HEK293 (cell line): Measurements from ENCODE around the gene MRPS18A.

ENCODE experiments used
- INSM2 ChIP-seq: fragments of 450-650 bp; formaldehyde crosslinking; IDR thresholded peaks from 2 replicates; pipeline ENCODE4 v1.5.1; 2016; ENCODE audit warnings: missing biosample characterization, missing genetic modification characterization
- KLF16 ChIP-seq: fragments of 450-650 bp; formaldehyde crosslinking; IDR thresholded peaks from 2 replicates; pipeline ENCODE4 v1.5.1; 2017; ENCODE audit warnings: missing biosample characterization, missing genetic modification characterization
- REST ChIP-seq: fragments of 450-650 bp; formaldehyde crosslinking; IDR thresholded peaks from 2 replicates; pipeline ENCODE4 v1.5.1; 2016; ENCODE audit warnings: missing biosample characterization, missing genetic modification characterization
- WT1 ChIP-seq: fragments of 450-650 bp; formaldehyde crosslinking; IDR thresholded peaks from 2 replicates; pipeline ENCODE4 v1.5.1; 2016; ENCODE audit warnings: missing biosample characterization, missing genetic modification characterization
- ZFP37 ChIP-seq: fragments of 450-650 bp; formaldehyde crosslinking; IDR thresholded peaks from 2 replicates; pipeline ENCODE4 v1.5.1; 2016; ENCODE audit warnings: missing biosample characterization, missing genetic modification characterization
- ZFP41 ChIP-seq: fragments of 450-650 bp; formaldehyde crosslinking; IDR thresholded peaks from 2 replicates; pipeline ENCODE4 v1.5.1; 2016; ENCODE audit warnings: missing biosample characterization, missing genetic modification characterization, borderline replicate concordance
- ZNF146 ChIP-seq: fragments of 450-650 bp; formaldehyde crosslinking; IDR thresholded peaks from 2 replicates; pipeline ENCODE4 v1.5.1; 2016; ENCODE audit warnings: missing biosample characterization, missing genetic modification characterization
- ZNF157 ChIP-seq: fragments of 450-650 bp; formaldehyde crosslinking; IDR thresholded peaks from 2 replicates; pipeline ENCODE4 v1.5.1; 2016; ENCODE audit warnings: missing biosample characterization, missing genetic modification characterization
- ZNF169 ChIP-seq: fragments of 450-650 bp; formaldehyde crosslinking; IDR thresholded peaks from 2 replicates; pipeline ENCODE4 v1.5.1; 2016; ENCODE audit warnings: missing biosample characterization, missing genetic modification characterization
- ZNF175 ChIP-seq: fragments of 450-650 bp; formaldehyde crosslinking; IDR thresholded peaks from 2 replicates; pipeline ENCODE4 v1.5.1; 2016; ENCODE audit warnings: missing biosample characterization, missing genetic modification characterization
- ZNF221 ChIP-seq: fragments of 450-650 bp; formaldehyde crosslinking; IDR thresholded peaks from 2 replicates; pipeline ENCODE4 v1.5.1; 2017; ENCODE audit warnings: missing biosample characterization, missing genetic modification characterization, borderline replicate concordance
- ZNF239 ChIP-seq: fragments of 450-650 bp; formaldehyde crosslinking; IDR thresholded peaks from 2 replicates; pipeline ENCODE4 v1.5.1; 2016; ENCODE audit warnings: missing biosample characterization, missing genetic modification characterization
- ZNF335 ChIP-seq: fragments of 450-650 bp; formaldehyde crosslinking; conservative IDR thresholded peaks from 2 replicates; pipeline ENCODE4 v1.5.1; 2016; ENCODE audit warnings: missing biosample characterization, missing genetic modification characterization
- ZNF391 ChIP-seq: fragments of 450-650 bp; formaldehyde crosslinking; IDR thresholded peaks from 2 replicates; pipeline ENCODE4 v1.5.1; 2016; ENCODE audit warnings: low read depth, missing biosample characterization, missing genetic modification characterization, borderline replicate concordance
- ZNF423 ChIP-seq: fragments of 450-650 bp; formaldehyde crosslinking; IDR thresholded peaks from 2 replicates; pipeline ENCODE4 v1.5.1; 2016; ENCODE audit warnings: missing biosample characterization, missing genetic modification characterization
- ZNF518A ChIP-seq: fragments of 450-650 bp; formaldehyde crosslinking; conservative IDR thresholded peaks from 2 replicates; pipeline ENCODE4 v1.5.1; 2016; ENCODE audit warnings: low read depth, missing biosample characterization, missing genetic modification characterization
- ZNF629 ChIP-seq: fragments of 450-650 bp; formaldehyde crosslinking; IDR thresholded peaks from 2 replicates; pipeline ENCODE4 v1.5.1; 2017; ENCODE audit warnings: missing biosample characterization, missing genetic modification characterization
- ZNF747 ChIP-seq: fragments of 450-650 bp; formaldehyde crosslinking; IDR thresholded peaks from 2 replicates; pipeline ENCODE4 v1.5.1; 2016; ENCODE audit warnings: missing biosample characterization, missing genetic modification characterization
- ZNF785 ChIP-seq: fragments of 450-650 bp; formaldehyde crosslinking; IDR thresholded peaks from 2 replicates; pipeline ENCODE4 v1.5.1; 2016; ENCODE audit warnings: missing biosample characterization, missing genetic modification characterization
- ZNF843 ChIP-seq: fragments of 450-650 bp; formaldehyde crosslinking; IDR thresholded peaks from 2 replicates; pipeline ENCODE4 v1.5.1; 2016; ENCODE audit warnings: missing biosample characterization, missing genetic modification characterization
- ZXDB ChIP-seq: fragments of 450-650 bp; formaldehyde crosslinking; IDR thresholded peaks from 2 replicates; pipeline ENCODE4 v1.5.1; 2016; ENCODE audit warnings: missing biosample characterization, missing genetic modification characterization
- TF ChIP-seq, protein P1 (sequence below): fragments of 450-650 bp; formaldehyde crosslinking; conservative IDR thresholded peaks from 2 replicates; pipeline ENCODE4 v1.5.1; 2016; ENCODE audit warnings: low read depth, missing biosample characterization, missing genetic modification characterization
- TF ChIP-seq, protein P2 (sequence below): fragments of 450-650 bp; formaldehyde crosslinking; IDR thresholded peaks from 2 replicates; pipeline ENCODE4 v1.5.1; 2016; ENCODE audit warnings: missing biosample characterization, missing genetic modification characterization

The MRPS18A gene

DNA sequence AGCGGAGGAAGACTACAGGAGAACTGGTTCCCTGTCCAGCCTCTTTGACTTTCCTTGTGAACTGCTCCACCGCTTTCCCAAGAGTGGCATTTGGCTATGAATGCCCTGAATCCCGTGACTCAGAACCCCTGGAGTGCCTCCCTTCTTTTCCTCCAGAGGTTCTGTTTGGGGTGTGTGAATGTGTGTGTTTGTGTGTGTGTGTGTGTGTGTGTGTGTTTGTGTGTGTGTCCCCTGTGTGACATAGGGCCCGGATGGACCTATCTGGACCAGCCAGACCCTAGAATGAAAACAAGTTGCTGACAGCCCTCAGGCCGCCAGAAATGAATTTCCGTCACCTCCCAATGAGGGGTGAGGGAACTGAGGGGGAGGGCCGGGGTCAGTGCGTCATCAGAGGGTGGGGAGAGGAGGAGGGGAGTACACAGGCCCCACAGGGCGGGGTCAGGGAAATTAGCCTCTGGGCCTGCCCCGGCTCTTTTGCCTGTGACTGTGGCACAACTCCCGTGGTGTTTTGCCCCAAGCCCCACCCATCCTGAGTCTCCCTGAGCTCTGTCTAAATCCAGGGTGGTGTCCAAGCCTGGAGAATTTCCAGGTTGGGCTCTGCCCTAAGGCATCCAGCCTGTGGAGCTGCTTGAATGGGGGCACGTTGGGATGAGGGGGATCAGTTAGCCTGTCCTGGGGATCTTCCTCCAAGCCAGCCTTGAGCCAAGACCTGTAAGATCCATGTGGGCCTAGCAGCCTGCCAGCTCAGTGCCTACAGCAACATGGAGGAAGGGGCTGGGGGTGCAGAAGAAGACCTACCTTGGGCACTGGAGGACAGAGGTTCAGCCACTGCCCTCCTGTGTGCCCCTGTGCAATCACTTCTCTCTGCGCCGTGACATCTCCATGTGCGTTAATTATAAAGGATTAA, 15.2 kb upstream of the MRPS18A start (continued):
- TF ChIP-seq ZNF629 (tag by site-specific recombination) = peak; percentile 96
- peak; percentile 95 for TF ChIP-seq KLF16 (tag by site-specific recombination)
- TF ChIP-seq ZNF221 (tag by site-specific recombination) = no peak
- peak; percentile 91 for TF ChIP-seq ZXDB (tag by site-specific recombination)
- TF ChIP-seq ZNF747 (tag by site-specific recombination) = no peak
- no peak; the same call in 1 of the 2 replicates for TF ChIP-seq ZNF239
- peak; percentile 89 for TF ChIP-seq ZNF335 (tag by site-specific recombination)
- TF ChIP-seq ZNF423 (tag by site-specific recombination) = peak; percentile 83
- TF ChIP-seq ZNF169 (tag by site-specific recombination) = 0 out of 2 replicates have a peak, but pooled peaks have one; percentile 74
- TF ChIP-seq ZNF843 (tag by site-specific recombination) = peak; percentile 50
- TF ChIP-seq, protein P1, sequence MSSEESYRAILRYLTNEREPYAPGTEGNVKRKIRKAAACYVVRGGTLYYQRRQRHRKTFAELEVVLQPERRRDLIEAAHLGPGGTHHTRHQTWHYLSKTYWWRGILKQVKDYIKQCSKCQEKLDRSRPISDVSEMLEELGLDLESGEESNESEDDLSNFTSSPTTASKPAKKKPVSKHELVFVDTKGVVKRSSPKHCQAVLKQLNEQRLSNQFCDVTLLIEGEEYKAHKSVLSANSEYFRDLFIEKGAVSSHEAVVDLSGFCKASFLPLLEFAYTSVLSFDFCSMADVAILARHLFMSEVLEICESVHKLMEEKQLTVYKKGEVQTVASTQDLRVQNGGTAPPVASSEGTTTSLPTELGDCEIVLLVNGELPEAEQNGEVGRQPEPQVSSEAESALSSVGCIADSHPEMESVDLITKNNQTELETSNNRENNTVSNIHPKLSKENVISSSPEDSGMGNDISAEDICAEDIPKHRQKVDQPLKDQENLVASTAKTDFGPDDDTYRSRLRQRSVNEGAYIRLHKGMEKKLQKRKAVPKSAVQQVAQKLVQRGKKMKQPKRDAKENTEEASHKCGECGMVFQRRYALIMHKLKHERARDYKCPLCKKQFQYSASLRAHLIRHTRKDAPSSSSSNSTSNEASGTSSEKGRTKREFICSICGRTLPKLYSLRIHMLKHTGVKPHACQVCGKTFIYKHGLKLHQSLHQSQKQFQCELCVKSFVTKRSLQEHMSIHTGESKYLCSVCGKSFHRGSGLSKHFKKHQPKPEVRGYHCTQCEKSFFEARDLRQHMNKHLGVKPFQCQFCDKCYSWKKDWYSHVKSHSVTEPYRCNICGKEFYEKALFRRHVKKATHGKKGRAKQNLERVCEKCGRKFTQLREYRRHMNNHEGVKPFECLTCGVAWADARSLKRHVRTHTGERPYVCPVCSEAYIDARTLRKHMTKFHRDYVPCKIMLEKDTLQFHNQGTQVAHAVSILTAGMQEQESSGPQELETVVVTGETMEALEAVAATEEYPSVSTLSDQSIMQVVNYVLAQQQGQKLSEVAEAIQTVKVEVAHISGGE (tag by site-specific recombination) = no peak
- peak; percentile 75; the same call in 1 of the 2 replicates for TF ChIP-seq REST (tag by site-specific recombination)
- TF ChIP-seq INSM2 = peak; percentile 57; the same call in 1 of the 2 replicates
- TF ChIP-seq ZNF175 = no peak
- TF ChIP-seq ZFP37 (tag by site-specific recombination) = peak; percentile 95
- peak; percentile 97; the same call in 1 of the 2 replicates for TF ChIP-seq ZNF391
- TF ChIP-seq ZNF146 = 0 out of 2 replicates have a peak, but pooled peaks have one; percentile 13
- peak; percentile 39; the same call in 1 of the 2 replicates for TF ChIP-seq ZNF518A (tag by site-specific recombination)
- no peak for TF ChIP-seq ZNF157 (tag by site-specific recombination)
- TF ChIP-seq, protein P2, sequence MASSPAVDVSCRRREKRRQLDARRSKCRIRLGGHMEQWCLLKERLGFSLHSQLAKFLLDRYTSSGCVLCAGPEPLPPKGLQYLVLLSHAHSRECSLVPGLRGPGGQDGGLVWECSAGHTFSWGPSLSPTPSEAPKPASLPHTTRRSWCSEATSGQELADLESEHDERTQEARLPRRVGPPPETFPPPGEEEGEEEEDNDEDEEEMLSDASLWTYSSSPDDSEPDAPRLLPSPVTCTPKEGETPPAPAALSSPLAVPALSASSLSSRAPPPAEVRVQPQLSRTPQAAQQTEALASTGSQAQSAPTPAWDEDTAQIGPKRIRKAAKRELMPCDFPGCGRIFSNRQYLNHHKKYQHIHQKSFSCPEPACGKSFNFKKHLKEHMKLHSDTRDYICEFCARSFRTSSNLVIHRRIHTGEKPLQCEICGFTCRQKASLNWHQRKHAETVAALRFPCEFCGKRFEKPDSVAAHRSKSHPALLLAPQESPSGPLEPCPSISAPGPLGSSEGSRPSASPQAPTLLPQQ (tag by site-specific recombination) = peak; percentile 96
- TF ChIP-seq WT1 (tag by site-specific recombination) = peak; percentile 95
- no peak for TF ChIP-seq ZFP41 (tag by site-specific recombination)
- peak; percentile 61; the same call in 1 of the 2 replicates for TF ChIP-seq ZNF785 (tag by site-specific recombination)
